ENCODE measurements around the gene SMARCB1.

The SMARCB1 gene

GRCh38 chr22:23778577-23778900, 8.2 kb upstream of the SMARCB1 start:
- Histone ChIP-seq H2AFZ (no peak overlapping the region), H3K4me1 (no peaks in the 10 kb centered on the region), H3K79me2 (no peaks in the 10 kb centered on the region), H3K9me3 (ENCODE audit: control insufficient read depth, low read length) (no peaks in the 10 kb centered on the region), H3K27ac (no peak overlapping the region), H3K4me3 (ENCODE audit: low read depth, low read length) (no peak overlapping the region), H3K9ac (no peak overlapping the region), H3K36me3 (ENCODE audit: control insufficient read depth, insufficient read depth, low read length) (no peaks in the 10 kb centered on the region), H3K27me3 (ENCODE audit: control insufficient read depth, insufficient read depth, low read length) (no peaks in the 10 kb centered on the region), H3K4me2 (ENCODE audit: low read length) (no peak overlapping the region)
- no peak for TF ChIP-seq CTCF (IDR thresholded peaks at IDR 0.05)

- H3K9me3 ChIP-seq (ENCODE audit: control insufficient read depth, low read length): no peaks in the 10 kb centered on the region
- no peaks in the 10 kb centered on the region for H3K79me2 ChIP-seq
- no peak overlapping the region for H3K27ac ChIP-seq
- H3K9ac ChIP-seq: no peak overlapping the region
- no peak overlapping the region for H2AFZ ChIP-seq
- no peak for TF ChIP-seq CTCF (IDR thresholded peaks at IDR 0.05)
- H3K4me2 ChIP-seq (ENCODE audit: low read length): no peak overlapping the region
- H3K4me3 ChIP-seq (ENCODE audit: low read depth, low read length): no peak overlapping the region
- no peaks in the 10 kb centered on the region for H3K27me3 ChIP-seq (ENCODE audit: control insufficient read depth, insufficient read depth, low read length)
- no peaks in the 10 kb centered on the region for H3K36me3 ChIP-seq (ENCODE audit: control insufficient read depth, insufficient read depth, low read length)
- no peaks in the 10 kb centered on the region for H3K4me1 ChIP-seq
Measured at GRCh38 chr22:23779083-23779482, 7.7 kb upstream of the SMARCB1 start.

- Histone ChIP-seq H3K27me3 (ENCODE audit: control insufficient read depth, insufficient read depth, low read length) (no peaks in the 10 kb centered on the region), H3K4me2 (ENCODE audit: low read length) (no peak overlapping the region), H3K4me1 (no peaks in the 10 kb centered on the region), H3K9me3 (ENCODE audit: control insufficient read depth, low read length) (no peaks in the 10 kb centered on the region), H3K9ac (no peak overlapping the region), H3K79me2 (no peaks in the 10 kb centered on the region), H3K36me3 (ENCODE audit: control insufficient read depth, insufficient read depth, low read length) (no peaks in the 10 kb centered on the region), H3K4me3 (ENCODE audit: low read depth, low read length) (no peak overlapping the region), H2AFZ (no peak overlapping the region), H3K27ac (no peak overlapping the region)
- no peak for TF ChIP-seq CTCF (IDR thresholded peaks at IDR 0.05)
Measured at GRCh38 chr22:23779731-23780130, 7.0 kb upstream of the SMARCB1 start.

- Histone ChIP-seq H2AFZ (no peak overlapping the region), H3K79me2 (no peaks in the 10 kb centered on the region), H3K4me3 (ENCODE audit: low read depth, low read length) (no peak overlapping the region), H3K9me3 (ENCODE audit: control insufficient read depth, low read length) (no peaks in the 10 kb centered on the region), H3K9ac (no peak overlapping the region), H3K4me1 (no peaks in the 10 kb centered on the region), H3K27me3 (ENCODE audit: control insufficient read depth, insufficient read depth, low read length) (no peaks in the 10 kb centered on the region), H3K36me3 (ENCODE audit: control insufficient read depth, insufficient read depth, low read length) (no peaks in the 10 kb centered on the region), H3K27ac (no peak overlapping the region), H3K4me2 (ENCODE audit: low read length) (no peak overlapping the region)
- TF ChIP-seq CTCF (IDR thresholded peaks at IDR 0.05): no peak
Measured at GRCh38 chr22:23780146-23780748, 6.5 kb upstream of the SMARCB1 start.

- Histone ChIP-seq H2AFZ (no peak overlapping the region), H3K4me1 (no peaks in the 10 kb centered on the region), H3K4me2 (ENCODE audit: low read length) (no peak overlapping the region), H3K9ac (no peak overlapping the region), H3K36me3 (ENCODE audit: control insufficient read depth, insufficient read depth, low read length) (no peaks in the 10 kb centered on the region), H3K27me3 (ENCODE audit: control insufficient read depth, insufficient read depth, low read length) (no peaks in the 10 kb centered on the region), H3K79me2 (no peaks in the 10 kb centered on the region), H3K9me3 (ENCODE audit: control insufficient read depth, low read length) (no peaks in the 10 kb centered on the region), H3K27ac (no peak overlapping the region), H3K4me3 (ENCODE audit: low read depth, low read length) (no peak overlapping the region)
- no peak for TF ChIP-seq CTCF (IDR thresholded peaks at IDR 0.05)
Measured at GRCh38 chr22:23781065-23781464, 5.7 kb upstream of the SMARCB1 start.
